HG03520 (cell line): ENCODE results near the gene HK1.
"Not testable (repeated sequence)": the region's sequence is repeated elsewhere in the genome, so short reads cannot be mapped to it uniquely, and the experiment has no call there.

Experiments used
- ATAC-seq: cut with Tn5 transposase; IDR thresholded peaks from one replicate; pipeline ENCODE4 v1.9.1; 2021; ENCODE audit warnings: mild to moderate bottlenecking, moderate library complexity; ENCODE audit not compliant: unreplicated experiment

HK1 gene

DNA sequence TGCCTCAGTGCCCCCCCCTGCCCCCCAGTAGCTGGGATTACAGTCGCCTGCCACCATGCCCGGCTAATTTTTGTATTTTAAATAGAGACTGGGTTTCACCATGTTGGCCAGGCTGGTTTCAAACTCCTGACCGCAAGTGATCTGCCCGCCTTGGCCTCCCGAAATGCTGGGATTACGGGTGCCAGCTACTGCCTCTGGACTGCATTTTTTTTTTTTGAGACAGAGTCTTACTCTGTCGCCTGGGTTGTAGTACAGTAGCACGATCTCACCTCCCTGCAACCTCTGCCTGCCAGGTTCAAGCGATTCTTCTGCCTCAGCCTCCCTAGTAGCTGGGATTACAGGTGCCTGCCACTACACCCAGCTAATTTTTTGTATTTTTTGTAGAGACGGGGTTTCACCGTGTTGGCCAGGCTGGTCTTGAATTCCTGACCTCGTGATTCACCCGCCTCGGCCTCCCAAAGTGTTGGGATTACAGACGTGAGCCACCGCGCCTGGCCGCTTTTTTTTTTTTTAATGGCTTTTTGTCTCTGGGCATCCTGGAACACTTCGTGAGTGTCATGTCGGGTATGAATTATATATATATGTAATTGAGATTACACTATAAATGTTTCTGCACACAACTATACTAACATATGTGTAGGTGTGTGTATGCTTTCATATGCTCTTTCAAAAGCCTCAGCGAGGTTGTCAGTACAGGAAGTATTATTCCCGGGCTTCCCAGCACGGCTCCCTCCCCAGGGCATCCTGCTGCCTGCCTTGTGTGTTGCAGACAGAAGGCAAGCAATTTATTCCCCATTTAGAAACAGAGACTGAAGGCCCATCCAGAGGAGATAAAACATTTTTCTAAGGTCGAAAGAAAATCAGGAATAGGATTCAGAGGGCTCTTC lies 47.6 kb downstream of the HK1 start:
- not testable (repeated sequence) for ATAC-seq

DNA sequence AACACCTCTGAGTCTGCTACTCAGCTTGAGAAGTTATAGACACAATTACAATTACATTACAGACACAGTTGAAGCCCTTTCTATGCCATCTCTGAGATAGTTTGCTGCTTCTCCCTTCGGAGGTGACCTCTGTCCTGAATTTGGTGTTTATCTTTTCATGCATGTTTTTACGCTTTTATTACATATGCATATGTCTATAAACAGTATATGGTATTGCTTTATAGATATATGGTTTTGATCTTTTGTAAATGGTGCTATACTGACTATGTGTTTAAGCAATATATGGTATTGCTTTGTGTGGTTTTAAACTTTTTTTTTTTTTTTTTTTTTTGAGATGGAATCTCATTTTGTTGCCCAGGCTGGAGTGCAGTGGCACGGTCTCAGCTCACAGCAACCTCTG lies 48.4 kb downstream of the HK1 start:
- no peak for ATAC-seq

DNA sequence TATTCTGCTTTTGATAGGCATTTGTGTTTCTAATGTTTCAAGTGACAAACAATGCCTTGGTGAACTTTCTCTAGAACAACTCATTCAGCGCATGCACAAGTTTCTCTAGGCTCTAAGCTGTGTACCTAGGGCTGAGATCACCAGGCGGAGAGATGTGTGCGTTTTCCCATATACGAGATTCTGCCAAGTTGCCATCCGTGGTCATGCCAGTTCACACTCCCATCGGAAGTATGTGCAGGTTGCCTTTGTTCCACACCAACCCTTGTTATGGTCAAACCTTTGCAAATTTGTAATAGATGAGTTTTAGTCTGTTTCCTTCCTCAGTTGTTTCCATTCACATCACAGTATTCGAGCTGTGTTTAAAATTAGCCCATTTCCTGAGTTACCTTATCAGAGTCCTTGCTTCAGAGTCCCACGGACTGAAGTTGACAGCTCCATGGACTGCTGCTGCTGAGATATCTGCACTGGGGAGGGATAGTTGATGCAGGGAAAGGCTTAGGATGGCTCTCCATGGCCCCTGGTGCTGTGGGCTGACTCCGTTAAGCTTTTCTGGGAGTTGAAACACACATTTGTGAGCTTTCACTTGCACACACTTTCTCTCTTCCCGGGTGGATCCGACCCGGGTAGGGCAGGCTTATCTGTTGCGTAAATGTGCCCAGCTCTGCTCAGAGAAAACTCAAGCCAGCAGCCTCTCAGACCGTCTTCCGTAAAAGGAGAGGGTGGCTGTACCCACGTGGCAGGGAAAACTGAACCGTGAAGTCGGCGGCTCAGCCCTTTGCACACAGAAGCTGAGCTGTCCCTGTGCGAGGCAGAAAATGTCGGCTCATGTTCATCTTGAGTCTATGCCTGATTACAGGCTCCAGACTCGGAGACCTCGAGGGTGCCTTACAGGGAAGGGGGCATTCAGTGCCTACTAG lies 49.4 kb downstream of the HK1 start:
- peak; percentile 53 for ATAC-seq

DNA sequence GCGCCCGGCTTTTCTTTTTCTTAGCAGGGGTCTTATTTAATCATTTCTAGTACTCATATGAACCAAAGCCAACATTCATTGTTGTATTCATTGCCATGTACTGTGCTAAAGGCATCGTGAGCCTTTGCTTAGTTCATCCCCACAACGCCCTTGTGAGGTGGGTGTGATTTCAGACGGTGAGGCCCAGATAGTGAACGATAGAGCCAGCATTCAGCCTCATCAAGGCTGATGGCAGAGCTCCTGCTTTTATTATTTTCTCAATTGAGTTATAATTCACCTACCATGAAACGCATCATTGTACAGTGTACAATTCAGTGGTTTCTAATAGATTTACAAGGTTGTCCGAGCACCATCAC lies 50.1 kb downstream of the HK1 start:
- ATAC-seq, result peak; percentile 6

DNA sequence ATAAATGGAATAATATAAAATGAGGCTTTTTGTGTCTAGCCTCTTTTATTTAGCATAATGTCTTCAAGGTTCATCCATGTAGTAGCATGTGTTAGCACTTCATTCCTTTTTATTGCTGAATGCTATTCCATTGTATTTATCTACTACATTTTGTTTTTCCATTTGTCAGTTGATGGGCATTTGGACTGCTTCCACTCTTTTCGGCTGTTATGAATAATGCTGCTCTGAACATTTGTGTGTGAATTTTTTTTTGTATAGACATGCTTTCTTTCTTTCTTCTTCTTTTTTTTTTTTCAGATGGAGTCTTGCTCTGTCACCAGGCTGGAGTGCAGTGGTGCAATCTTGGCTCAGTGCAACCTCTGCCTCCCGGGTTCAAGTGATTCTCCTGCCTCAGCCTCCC lies 50.6 kb downstream of the HK1 start:
- not testable (repeated sequence) for ATAC-seq

DNA sequence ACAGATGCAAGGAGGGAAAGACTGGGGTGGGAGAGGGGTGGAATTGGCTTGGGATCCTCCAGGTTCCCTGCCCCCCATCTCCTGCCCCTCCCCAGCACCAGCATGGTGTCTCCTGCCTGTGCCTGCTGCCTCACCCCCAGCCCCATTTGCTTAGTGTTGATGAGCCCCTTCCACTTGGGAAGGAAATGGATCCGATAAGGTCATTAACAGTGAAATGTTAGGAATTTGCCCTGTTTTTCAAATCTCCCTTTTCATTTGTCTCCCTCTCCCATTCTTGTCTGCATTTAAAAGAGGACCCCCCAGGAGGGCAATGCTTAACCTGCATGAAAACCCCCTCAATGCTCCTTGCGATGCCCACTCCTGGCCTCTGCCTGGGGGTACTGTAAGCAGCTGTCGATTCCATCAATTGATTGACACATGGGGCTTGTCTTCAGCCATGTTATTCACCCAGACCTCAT lies 51.5 kb downstream of the HK1 start:
- ATAC-seq, result no peak

GRCh38 chr10:69331161-69331560 lies 52.9 kb downstream of the HK1 start:
- ATAC-seq, result no peak

DNA sequence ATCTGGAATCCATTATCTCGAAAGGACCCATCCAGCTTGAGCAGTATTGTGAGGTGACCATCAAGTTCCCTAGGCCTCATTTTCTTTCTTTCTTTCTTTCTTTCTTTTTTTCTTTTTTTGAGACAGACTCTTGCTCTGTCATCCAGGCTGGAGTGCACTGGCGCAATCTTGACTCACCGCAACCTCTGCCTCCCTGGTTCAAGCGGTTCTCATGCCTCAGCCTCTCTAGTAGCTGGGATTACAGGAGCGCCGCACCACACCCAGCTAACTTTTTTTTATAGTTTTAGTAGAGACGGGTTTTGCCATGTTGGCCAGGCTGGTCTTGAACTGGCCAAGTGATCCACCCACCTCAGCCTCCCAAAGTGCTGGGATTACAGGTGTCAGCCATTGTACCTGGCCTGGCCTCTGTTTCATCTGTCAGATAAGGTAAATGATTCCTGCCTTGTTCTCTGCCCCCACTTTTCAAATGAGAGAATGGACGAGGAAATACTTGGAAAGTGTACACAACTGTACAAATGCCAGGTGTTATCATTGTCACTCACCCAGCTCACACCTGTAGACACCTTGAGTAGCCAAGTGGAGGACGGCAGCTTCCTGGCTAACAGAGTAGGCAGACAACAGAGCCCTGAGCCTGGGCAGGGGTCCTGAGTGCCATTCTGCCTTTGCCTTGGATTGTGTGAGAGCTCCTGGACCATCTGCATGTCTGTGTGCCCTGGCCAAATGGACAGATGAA lies 54.1 kb downstream of the HK1 start:
- no peak for ATAC-seq

DNA sequence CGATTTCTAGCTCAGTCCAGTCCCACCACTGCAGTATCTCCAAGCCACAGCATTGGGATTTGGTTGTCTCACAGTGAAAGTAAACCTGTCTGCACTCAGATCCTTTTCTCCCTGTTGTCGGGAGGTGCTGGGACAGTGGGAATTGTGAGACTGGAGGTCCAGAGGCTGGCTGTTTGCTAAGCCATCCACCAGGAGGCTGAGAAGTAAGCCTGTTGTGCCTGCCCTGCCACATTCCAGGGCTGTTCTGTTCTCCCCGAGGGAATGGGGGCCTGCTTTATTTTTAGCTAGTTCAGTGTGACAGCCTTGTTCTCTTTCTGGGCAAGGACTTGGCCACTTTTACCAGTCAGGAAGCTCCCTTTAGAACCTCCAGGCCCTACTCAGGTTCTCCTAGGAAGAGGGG lies 54.9 kb downstream of the HK1 start:
- no peak for ATAC-seq

DNA sequence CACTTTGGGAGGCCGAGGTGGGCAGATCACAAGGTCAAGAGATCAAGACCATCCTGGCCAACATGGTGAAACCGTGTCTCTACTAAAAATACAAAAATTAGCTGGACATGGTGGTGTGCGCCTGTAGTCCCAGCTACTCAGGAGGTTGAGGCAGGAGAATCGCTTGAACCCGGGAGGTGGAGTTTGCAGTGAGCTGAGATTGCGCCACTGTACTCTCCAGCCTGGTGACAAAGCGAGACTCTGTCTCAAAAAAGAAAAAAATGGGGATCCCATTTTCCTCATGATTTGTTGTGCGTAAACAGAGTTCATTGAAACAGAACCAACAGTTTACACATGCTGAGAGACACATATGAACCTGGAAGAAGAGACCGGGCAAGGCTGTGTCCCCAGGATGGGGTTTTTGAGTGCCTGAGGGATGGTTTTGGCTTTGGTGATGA lies 55.6 kb downstream of the HK1 start:
- ATAC-seq, result not testable (repeated sequence)

DNA sequence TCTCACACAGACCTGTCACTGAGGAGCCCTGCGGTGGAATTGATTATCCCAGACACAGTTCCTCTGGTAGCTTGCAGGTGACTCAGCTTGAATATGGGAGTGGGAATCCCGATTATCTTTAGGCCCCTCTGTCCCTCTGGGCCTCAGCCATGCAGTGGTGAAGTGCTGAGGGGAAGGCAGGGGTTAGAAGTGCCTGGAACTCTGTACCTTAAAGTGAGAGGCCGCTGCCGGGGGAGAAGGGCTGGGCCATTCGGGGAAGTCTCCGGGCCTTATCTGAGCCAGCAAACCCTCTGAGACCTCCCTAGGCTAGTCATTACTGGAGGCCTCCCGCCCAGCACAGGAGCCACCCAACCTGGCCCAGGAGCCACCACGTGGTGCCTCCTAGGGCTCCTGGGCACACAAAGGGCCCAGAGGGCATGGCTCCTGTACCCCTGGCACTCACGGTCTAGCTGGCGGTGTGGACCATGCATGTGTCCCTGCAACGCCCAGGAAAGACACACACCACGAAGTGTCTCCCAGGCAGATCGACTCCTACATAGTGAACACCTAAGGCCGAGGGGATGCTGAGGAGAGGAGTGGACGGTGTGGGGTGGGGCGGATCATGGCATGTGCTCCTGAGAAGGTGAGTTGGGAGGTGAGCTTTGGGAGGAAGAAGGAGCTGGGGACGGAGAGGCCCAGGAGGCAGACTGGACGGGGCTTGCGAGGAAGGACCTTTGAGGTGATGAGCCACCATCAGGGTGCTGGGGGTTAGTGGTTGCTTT lies 56.2 kb downstream of the HK1 start:
- no peak for ATAC-seq

DNA sequence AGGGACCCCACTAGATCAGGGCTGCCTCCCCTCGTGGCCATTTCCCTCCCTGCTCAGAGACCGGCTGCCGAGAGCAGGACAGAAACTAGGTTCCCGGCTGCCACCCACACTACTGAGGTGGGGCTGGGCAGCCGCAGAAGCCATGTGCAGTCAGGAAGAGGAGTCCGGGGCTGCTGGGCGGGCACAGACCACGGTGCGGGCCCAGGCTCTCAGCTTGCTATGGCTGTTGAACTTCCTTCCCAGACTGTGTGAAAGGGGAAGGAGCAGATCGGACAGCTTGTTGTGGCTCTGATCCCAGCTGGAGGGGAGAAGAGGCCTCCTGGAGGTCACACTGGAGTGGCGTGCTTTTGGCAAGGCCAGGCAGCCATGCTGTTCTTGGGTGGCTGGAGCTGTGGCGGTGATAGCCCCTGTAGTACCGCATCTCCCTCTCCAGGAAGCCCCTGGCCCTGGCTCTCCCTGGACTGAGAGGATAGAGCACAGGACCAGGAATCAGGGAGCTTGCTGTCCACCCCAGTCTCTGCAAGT lies 56.8 kb downstream of the HK1 start:
- ATAC-seq, result no peak

- no peak for ATAC-seq
These were observed 57.3 kb downstream of the HK1 start for GRCh38 chr10:69335613-69336012.

- ATAC-seq, result no peak
These were observed 58.6 kb downstream of the HK1 start for GRCh38 chr10:69336952-69337295.

- no peak for ATAC-seq
These were observed 59.2 kb downstream of the HK1 start for GRCh38 chr10:69337296-69338132.

DNA sequence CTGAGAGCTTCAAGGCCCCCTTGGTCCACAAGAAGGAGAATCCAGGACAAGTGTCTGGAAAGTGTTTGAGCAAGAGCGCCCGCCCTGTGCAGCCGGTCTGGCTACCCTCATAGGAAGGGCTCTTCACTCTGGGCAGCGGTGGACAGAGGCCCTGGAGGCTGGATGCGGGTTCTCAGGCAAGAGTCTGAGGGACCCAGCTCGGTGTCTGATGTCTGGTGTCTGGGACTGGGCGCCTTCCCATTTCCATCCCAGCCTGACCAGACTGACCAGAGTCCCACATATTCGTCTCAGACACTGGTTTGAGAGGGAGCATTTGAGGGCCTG lies 59.8 kb downstream of the HK1 start:
- no peak for ATAC-seq

GRCh38 chr10:69338547-69339450 lies 60.5 kb downstream of the HK1 start:
- no peak for ATAC-seq

- no peak for ATAC-seq
These were observed 62.4 kb downstream of the HK1 start for GRCh38 chr10:69340695-69341094.
